HL-60 (cell line): ENCODE measurements around the gene MMP19.

Experiments used
- DNase-seq, 2 experiments: peaks; one replicate each; pipeline ENCODE4 v3.0.0-alpha.2; 2010 to 2020; ENCODE audit warnings: low read depth in 1 of 2, low spot score in 1 of 2
- H3K27ac ChIP-seq: fragments of 250-450 bp; sonication (Bioruptor Pico); replicated peaks from 2 replicates; pipeline ENCODE4 v1.5.1; 2020; ENCODE audit warnings: mild to moderate bottlenecking, moderate library complexity
- H3K27me3 ChIP-seq: fragments of 250-450 bp; sonication (Bioruptor Pico); 2 replicates; pipeline ENCODE4 v1.5.1; 2021; ENCODE audit warnings: mild to moderate bottlenecking, moderate library complexity; ENCODE audit not compliant: insufficient read depth, poor library complexity, severe bottlenecking
- H3K4me3 ChIP-seq: replicated peaks from 2 replicates; pipeline ENCODE4 v1.5.1; 2011; ENCODE audit warnings: mild to moderate bottlenecking, control low read depth, low read length; ENCODE audit not compliant: insufficient read depth
- CTCF ChIP-seq: IDR thresholded peaks from one replicate; pipeline ENCODE4 v1.5.1; 2011; ENCODE audit warnings: low read length, control low read depth, inconsistent platforms; ENCODE audit not compliant: insufficient read depth
- GABPA ChIP-seq: IDR thresholded peaks from 2 replicates; pipeline ENCODE4 v1.6.1; 2012; ENCODE audit warnings: low read depth
- POLR2AphosphoS5 ChIP-seq: IDR thresholded peaks from 2 replicates; pipeline ENCODE4 v1.6.1; 2012; ENCODE audit warnings: low read depth
- REST ChIP-seq: IDR thresholded peaks from 2 replicates; pipeline ENCODE4 v1.6.1; 2012; ENCODE audit warnings: low read depth; ENCODE audit not compliant: insufficient replicate concordance
- SPI1 ChIP-seq: IDR thresholded peaks from 2 replicates; pipeline ENCODE4 v1.6.1; 2012; ENCODE audit warnings: low read depth, mild to moderate bottlenecking, borderline replicate concordance

MMP19 gene

GRCh38 chr12:55852740-55853139, 10.0 kb upstream of the MMP19 start:
- no peak overlapping the region for H3K27ac ChIP-seq
- H3K4me3 ChIP-seq, result no peak overlapping the region
- no peaks in the 10 kb centered on the region for H3K27me3 ChIP-seq
- TF ChIP-seq SPI1 (no peak), GABPA (no peak), POLR2AphosphoS5 (no peak), REST (no peak), CTCF (no peak)
- DNase-seq, result no peak

GRCh38 chr12:55850893-55851292, 8.2 kb upstream of the MMP19 start:
- TF ChIP-seq GABPA, result no peak
- TF ChIP-seq CTCF, result no peak
- TF ChIP-seq SPI1, result no peak
- TF ChIP-seq REST, result no peak
- TF ChIP-seq POLR2AphosphoS5, result no peak
- Histone ChIP-seq H3K27ac (no peak overlapping the region), H3K27me3 (no peaks in the 10 kb centered on the region), H3K4me3 (no peak overlapping the region)
- DNase-seq, result no peak

GRCh38 chr12:55850401-55850800, 7.7 kb upstream of the MMP19 start:
- no peak for DNase-seq
- Histone ChIP-seq H3K27ac (no peak overlapping the region), H3K27me3 (no peaks in the 10 kb centered on the region), H3K4me3 (no peak overlapping the region)
- TF ChIP-seq GABPA (no peak), REST (no peak), SPI1 (no peak), POLR2AphosphoS5 (no peak)
